Coronary artery (tissue), 2 donors: ENCODE measurements around the gene SYT2.

Source experiments
- DNase-seq: peaks from one replicate; pipeline ENCODE4 v3.0.0-alpha.2; 2017; ENCODE audit warnings: low spot score
- H3K27ac ChIP-seq, 2 donors: fragments of 200-600 bp; sonication (generic); one replicate each; pipeline ENCODE4 v1.5.1; 2016 to 2019
- H3K4me3 ChIP-seq: fragments of 200-600 bp; sonication (generic); 2 replicates; pipeline ENCODE4 v1.5.1; 2016; ENCODE audit warnings: mild to moderate bottlenecking, moderate library complexity
- TF ChIP-seq, protein P1 (sequence below): fragments of 200-600 bp; sonication (generic); IDR thresholded peaks from one replicate; pipeline ENCODE4 v1.5.1; 2019; ENCODE audit warnings: antibody characterized with exemption

The SYT2 gene

DNA sequence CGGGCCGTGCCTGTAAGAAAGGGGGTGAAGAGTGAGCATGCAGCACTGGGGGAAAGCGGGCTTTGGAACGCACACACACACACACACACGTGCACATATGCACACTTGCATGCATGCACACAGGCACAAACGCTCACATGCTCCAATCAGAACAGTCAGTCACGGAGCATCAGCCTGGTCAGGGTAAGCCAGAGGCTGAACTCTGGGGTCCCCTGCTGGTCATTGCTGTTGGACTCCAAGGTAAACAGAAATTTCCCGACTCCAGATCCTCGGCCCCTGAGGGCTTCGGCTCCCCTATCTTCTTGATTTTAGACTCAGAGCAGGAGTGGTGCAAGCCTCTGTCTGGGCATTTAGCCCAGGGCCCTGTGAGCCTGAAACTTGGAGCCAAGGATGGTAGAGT is 54.2 kb downstream of the SYT2 start:
- Histone ChIP-seq H3K27ac (no peak overlapping the region), H3K4me3 (no peak overlapping the region)
- TF ChIP-seq, protein P1, sequence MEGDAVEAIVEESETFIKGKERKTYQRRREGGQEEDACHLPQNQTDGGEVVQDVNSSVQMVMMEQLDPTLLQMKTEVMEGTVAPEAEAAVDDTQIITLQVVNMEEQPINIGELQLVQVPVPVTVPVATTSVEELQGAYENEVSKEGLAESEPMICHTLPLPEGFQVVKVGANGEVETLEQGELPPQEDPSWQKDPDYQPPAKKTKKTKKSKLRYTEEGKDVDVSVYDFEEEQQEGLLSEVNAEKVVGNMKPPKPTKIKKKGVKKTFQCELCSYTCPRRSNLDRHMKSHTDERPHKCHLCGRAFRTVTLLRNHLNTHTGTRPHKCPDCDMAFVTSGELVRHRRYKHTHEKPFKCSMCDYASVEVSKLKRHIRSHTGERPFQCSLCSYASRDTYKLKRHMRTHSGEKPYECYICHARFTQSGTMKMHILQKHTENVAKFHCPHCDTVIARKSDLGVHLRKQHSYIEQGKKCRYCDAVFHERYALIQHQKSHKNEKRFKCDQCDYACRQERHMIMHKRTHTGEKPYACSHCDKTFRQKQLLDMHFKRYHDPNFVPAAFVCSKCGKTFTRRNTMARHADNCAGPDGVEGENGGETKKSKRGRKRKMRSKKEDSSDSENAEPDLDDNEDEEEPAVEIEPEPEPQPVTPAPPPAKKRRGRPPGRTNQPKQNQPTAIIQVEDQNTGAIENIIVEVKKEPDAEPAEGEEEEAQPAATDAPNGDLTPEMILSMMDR, result no peak
- DNase-seq, result no peak

DNA sequence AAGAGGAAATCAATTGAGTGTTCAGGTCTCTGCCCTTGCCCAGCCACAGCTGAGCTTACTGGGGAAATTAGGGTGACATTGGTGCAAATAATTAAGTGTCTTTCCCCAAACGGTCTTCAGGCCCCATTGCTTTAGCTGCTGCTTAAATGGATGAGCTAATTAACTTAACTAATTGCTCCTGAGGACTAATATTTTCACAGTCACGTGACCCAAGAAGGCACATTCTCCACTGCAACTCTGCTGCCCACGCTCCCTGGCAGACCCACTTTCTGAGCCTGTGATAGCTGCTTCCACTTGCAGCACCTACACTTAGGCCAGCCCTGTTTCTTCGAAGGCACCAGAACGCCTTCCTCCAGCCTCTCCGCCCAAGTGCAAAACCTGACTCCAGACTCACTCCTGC is 56.2 kb downstream of the SYT2 start:
- DNase-seq, result no peak
- H3K27ac ChIP-seq, result no peak overlapping the region
- TF ChIP-seq, protein P1, result no peak
- H3K4me3 ChIP-seq, result no peak overlapping the region

DNA sequence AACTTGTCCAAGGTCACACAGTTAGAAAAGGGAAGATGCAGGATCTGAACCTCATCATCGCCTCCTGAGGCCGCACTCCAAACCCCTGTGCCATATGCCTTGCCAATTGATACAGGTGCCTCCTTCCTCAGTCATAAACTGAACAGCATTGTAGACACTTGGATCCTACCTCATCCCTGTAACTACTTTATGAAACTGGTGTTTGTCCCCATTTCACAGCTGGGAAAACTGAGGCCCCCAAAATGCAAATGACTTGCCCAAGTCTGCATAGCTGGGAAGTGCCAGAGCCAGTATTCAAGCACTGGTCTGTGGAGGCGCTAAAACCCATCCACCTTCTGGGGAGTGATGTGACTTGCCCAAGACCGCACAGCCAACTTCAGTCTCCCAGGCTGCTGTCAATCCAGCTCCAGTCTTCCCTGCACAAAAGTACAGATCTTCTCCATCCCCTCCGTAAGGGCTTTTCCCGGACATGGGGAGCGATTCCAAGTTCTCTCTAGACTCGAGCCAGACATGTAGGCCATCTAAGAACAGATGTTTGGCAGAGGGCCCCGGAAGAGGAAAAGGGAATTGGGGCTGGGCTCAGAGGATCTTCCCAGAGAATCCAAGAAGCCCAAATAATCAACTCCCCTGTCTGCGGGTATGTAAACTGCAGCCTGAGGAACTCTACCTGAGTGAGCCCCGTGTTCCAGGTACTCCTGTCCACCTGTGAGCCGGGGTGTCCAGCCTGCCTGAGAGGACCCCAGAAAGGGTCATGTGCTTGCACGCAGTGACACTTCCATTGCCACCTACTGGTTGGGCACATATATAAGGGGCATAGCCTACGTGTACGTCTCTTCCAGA is 60.5 kb downstream of the SYT2 start:
- TF ChIP-seq, protein P1, result no peak
- no peak overlapping the region for H3K27ac ChIP-seq
- DNase-seq, result no peak
- no peak overlapping the region for H3K4me3 ChIP-seq

DNA sequence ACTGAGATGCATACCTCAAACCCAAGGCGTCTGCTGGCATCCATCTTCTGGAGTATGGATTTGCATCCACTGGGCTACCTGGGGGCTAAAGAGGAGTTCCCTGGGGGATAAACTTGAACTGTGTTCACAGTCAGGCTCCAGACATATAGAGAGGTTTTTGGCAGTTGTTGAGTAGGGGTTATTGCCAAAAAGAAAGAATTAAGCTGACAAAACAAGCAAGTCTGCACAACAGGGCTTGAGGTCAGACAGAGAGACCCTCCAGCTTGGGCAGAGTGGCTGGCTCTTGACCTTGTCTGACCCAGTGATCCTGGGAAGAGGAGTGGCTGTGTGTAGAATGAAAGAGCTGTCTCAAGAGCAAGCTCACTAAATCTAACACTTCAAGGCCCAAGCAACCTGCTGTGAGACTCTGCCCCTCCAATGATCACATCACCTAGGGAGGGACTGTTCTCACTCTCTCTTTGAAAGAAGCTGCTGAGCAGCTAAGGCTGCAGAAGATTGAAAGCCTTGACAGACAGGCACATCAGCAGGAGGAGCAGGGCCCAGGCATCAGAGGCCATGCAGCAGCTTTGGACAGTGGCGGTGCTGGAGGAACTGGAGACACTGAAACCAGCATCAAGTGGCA is 61.5 kb downstream of the SYT2 start:
- no peak for DNase-seq
- TF ChIP-seq, protein P1, result no peak
- no peak overlapping the region for H3K4me3 ChIP-seq
- H3K27ac ChIP-seq, result no peak overlapping the region

DNA sequence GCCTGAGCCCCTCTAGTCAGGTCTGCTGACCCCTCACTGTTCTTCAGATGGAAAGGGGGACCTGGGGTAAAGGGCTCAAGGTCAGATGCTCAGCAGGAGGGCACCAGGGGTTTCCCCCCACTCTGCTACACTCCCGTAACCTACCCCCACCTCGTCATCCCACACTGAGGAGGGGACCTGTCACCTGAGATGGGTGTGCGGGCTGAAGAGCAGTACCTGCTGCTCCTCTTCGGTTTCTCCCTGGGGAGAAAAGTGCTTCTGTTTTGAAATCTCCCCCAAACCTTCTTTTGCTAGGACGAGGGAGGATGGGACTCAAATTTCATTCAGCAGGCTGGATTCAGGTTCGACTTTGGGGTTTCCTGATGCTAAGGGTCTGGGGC is 65.2 kb downstream of the SYT2 start:
- TF ChIP-seq, protein P1, result no peak
- no peak for DNase-seq
- no peak overlapping the region for H3K4me3 ChIP-seq
- H3K27ac ChIP-seq, result no peak overlapping the region

DNA sequence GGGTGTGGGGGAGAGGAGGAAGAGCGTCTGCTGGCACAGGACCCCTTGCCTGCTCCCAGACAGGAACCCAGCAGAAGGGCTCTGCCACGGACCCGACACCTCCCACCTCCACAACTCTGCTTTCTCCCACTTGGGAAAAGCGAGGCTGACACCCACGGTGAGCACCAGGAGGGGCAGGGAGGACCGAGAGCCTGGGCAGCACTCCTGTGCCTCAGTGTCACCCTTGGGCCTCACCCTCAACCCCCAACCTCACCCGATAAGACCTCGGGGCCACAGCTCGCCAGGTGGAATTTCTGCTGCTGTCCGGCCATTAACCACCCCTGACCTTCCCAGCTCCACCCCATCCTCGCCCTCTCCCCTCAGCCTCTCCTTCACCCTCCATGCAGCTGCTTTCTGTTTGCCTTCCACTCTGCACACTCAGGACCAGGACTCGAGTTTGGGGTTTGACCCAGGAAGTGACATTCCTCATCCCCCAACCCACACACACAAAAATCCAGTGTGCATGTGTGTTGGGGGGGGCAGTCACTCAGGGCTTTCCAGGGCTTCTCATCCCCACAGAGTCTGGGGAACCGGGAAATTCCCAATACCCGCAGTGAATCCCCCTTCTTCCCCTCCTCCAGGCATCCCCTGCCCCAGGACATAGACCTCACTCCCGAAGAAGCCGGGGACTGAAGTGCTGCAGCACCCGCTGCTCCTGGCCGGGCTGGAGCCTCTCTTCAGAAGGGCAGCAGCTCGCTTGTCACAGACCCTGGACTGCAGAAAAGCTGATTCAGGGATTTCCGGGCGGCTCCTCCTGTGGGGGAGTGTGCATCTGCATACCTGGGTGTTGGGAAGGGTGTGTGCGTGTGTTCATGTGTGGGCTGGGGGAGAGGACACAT is 65.8 kb downstream of the SYT2 start:
- DNase-seq, result no peak
- H3K4me3 ChIP-seq, result peak overlapping the region; percentile 70
- TF ChIP-seq, protein P1, result no peak

More for the DNA sequence above, 65.8 kb downstream of the SYT2 start:
- no peak overlapping the region for H3K27ac ChIP-seq
